Colonic mucosa (tissue), 4 donors: Measurements from ENCODE around the gene ZNF276. TPM values are rescaled to one million over a fixed set of nuclear protein-coding genes. Genes with fewer than 3 reads are reported as not detected.

Source experiments
- DNase-seq: peaks from one replicate; pipeline ENCODE4 v3.0.0-alpha.2; 2020
- H3K27ac ChIP-seq: fragments of 200-600 bp; one replicate; pipeline ENCODE4 v1.8.0; 2021
- H3K27me3 ChIP-seq: fragments of 200-600 bp; one replicate; pipeline ENCODE4 v1.8.0; 2021
- H3K36me3 ChIP-seq: fragments of 200-600 bp; one replicate; pipeline ENCODE4 v1.8.0; 2021
- H3K4me1 ChIP-seq: fragments of 200-600 bp; one replicate; pipeline ENCODE4 v1.8.0; 2021; ENCODE audit warnings: mild to moderate bottlenecking
- H3K4me3 ChIP-seq: fragments of 200-600 bp; one replicate; pipeline ENCODE4 v1.8.0; 2021
- H3K9ac ChIP-seq, 2 donors: one replicate each; pipeline ENCODE4 v1.7.0; 2013; ENCODE audit warnings: control low read depth in 2 of 2, low read depth in 2 of 2, low read length in 2 of 2
- H3K9me3 ChIP-seq: fragments of 200-600 bp; one replicate; pipeline ENCODE4 v1.8.0; 2021
- CTCF ChIP-seq: fragments of 200-600 bp; IDR thresholded peaks from one replicate; pipeline ENCODE4 v1.8.0; 2022; ENCODE audit warnings: antibody characterized with exemption, mild to moderate bottlenecking
- intact Hi-C: fragments of 100-400 bp; cut with DNase I; formaldehyde crosslinking; loops from one replicate; pipeline ENCODE4 v1.14.1; 2022
- total RNA-seq, 2 donors: library from RNA; stranded (reverse); fragmentation: NEBNext Ultra II Directional in 1 of 2; extraction: Animal tissue kit (Norgen Biotek cat#: 25700) in 1 of 2; gene quantifications; one replicate each; pipeline ENCODE4 v1.2.1, GENCODE V29; 2021
- donor health status: healthy.
- donor health status: DM: no; HTN: no; CAD: no.
- donor health status: DM: no; HTN: no; CAD: no.

Gene ZNF276
- total RNA-seq, 2 donors from 2014 or later = 19.2 to 30.6 TPM

DNA sequence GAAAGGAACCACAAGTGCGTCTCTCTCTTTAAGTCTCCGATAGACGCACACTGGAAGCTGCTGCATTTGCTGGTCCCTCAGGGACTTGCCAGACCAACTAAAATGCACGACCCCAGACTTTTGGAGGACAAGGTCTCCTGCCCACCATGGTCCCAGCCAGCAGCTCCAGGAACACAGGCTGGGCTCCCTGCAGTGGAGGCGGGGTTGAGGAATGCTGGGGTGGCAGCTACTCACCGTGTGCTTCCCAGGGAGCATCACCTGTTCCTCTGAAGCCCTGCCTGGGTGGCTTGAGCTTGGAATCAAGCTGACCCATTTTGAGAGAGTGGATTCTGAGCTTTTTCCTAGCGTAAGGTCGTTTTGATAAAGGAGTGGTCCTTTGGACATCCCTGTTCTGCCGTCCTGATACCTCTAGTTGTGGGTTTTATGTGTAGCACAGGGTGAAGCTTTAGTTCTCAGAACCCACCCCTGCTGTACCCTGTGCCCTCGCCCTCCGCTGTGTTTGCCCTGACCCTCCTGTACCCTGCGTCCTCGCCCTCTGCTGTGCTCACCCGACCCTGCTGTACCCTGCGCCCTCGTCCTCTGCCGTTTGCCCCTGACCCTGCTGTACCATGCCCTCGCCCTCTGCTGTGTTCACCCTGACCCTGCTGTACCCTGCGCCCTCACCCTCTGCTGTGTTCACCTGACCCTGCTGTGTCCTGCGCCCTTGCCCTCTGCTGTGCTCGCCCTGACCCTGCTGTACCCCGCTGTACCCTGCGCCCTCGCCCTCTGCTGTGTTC lies 11.0 kb downstream of the ZNF276 start:
- DNase-seq = no peak
- no peak for TF ChIP-seq CTCF
- no peaks in the 10 kb centered on the region for H3K9me3 ChIP-seq
- peaks cover 39% of the 10 kb centered on the region for H3K36me3 ChIP-seq
- H3K4me1 ChIP-seq = no peaks in the 10 kb centered on the region
- intact Hi-C loops = no loop called here
- H3K27ac ChIP-seq = no peak overlapping the region
- no peak overlapping the region for H3K9ac ChIP-seq
- no peak overlapping the region for H3K4me3 ChIP-seq
- no peaks in the 10 kb centered on the region for H3K27me3 ChIP-seq

GRCh38 chr16:89732918-89733242 lies 11.5 kb downstream of the ZNF276 start:
- no peaks in the 10 kb centered on the region for H3K27me3 ChIP-seq
- no peak overlapping the region for H3K9ac ChIP-seq
- no peak for TF ChIP-seq CTCF
- H3K4me3 ChIP-seq = no peak overlapping the region
- DNase-seq = no peak
- H3K36me3 ChIP-seq = peaks cover 45% of the 10 kb centered on the region
- no peaks in the 10 kb centered on the region for H3K4me1 ChIP-seq
- no peaks in the 10 kb centered on the region for H3K9me3 ChIP-seq
- intact Hi-C loops = no loop called here
- no peak overlapping the region for H3K27ac ChIP-seq

- H3K27me3 ChIP-seq = no peaks in the 10 kb centered on the region
- H3K9me3 ChIP-seq = no peaks in the 10 kb centered on the region
- no peak overlapping the region for H3K4me3 ChIP-seq
- no peaks in the 10 kb centered on the region for H3K4me1 ChIP-seq
- no peak for DNase-seq
- intact Hi-C loops = no loop called here
- H3K9ac ChIP-seq = no peak overlapping the region
- no peak for TF ChIP-seq CTCF
- peaks cover 48% of the 10 kb centered on the region for H3K36me3 ChIP-seq
- H3K27ac ChIP-seq = no peak overlapping the region
These were observed 12.0 kb downstream of the ZNF276 start for GRCh38 chr16:89733322-89733721.

- no peak overlapping the region for H3K27ac ChIP-seq
- H3K4me3 ChIP-seq = no peak overlapping the region
- intact Hi-C loops = no loop called here
- no peak overlapping the region for H3K9ac ChIP-seq
- peaks cover 52% of the 10 kb centered on the region for H3K36me3 ChIP-seq
- no peaks in the 10 kb centered on the region for H3K4me1 ChIP-seq
- no peak for TF ChIP-seq CTCF
- no peaks in the 10 kb centered on the region for H3K27me3 ChIP-seq
- no peaks in the 10 kb centered on the region for H3K9me3 ChIP-seq
- DNase-seq = no peak
These were observed 12.5 kb downstream of the ZNF276 start for GRCh38 chr16:89733792-89734191.

- Histone ChIP-seq H3K4me3 (no peak overlapping the region), H3K36me3 (peaks cover 42% of the 10 kb centered on the region), H3K4me1 (no peaks in the 10 kb centered on the region), H3K27ac (no peak overlapping the region), H3K27me3 (no peaks in the 10 kb centered on the region), H3K9ac (no peak overlapping the region), H3K9me3 (no peaks in the 10 kb centered on the region)
- no peak for DNase-seq
- intact Hi-C loops = no loop called here
- no peak for TF ChIP-seq CTCF
These were observed 15.2 kb downstream of the ZNF276 start for GRCh38 chr16:89736554-89736953.
